ENCODE measurements around the gene PDCD6IP.

Gene PDCD6IP

GRCh38 chr3:33795856-33796536, 2.4 kb upstream of the PDCD6IP start:
- TF ChIP-seq CTCF (IDR thresholded peaks at IDR 0.05) = no peak
- TF ChIP-seq ZFX (IDR thresholded peaks at IDR 0.05; ENCODE audit: borderline replicate concordance) = no peak
- no peak overlapping the region for H3K27ac ChIP-seq

GRCh38 chr3:33798113-33798417, 365 bp upstream of the PDCD6IP start:
- TF ChIP-seq CTCF (IDR thresholded peaks at IDR 0.05) (no peak), ZFX (IDR thresholded peaks at IDR 0.05; ENCODE audit: borderline replicate concordance) (no peak)
- peak overlapping the region; percentile 90 for H3K27ac ChIP-seq

- TF ChIP-seq CTCF (IDR thresholded peaks at IDR 0.05) (no peak), ZFX (IDR thresholded peaks at IDR 0.05; ENCODE audit: borderline replicate concordance) (no peak)
- peak overlapping the region; percentile 90 for H3K27ac ChIP-seq
Measured at GRCh38 chr3:33799202-33799551, 747 bp downstream of the PDCD6IP start.

GRCh38 chr3:33803252-33803651, 4.8 kb downstream of the PDCD6IP start:
- no peak for TF ChIP-seq ZFX (IDR thresholded peaks at IDR 0.05; ENCODE audit: borderline replicate concordance)
- TF ChIP-seq CTCF (IDR thresholded peaks at IDR 0.05) = no peak
- 0 out of 2 replicates have a peak overlapping the region, but pooled peaks have one; percentile 31 for H3K27ac ChIP-seq

GRCh38 chr3:33803894-33804526, 5.6 kb downstream of the PDCD6IP start:
- H3K27ac ChIP-seq = no peak overlapping the region
- TF ChIP-seq CTCF (IDR thresholded peaks at IDR 0.05) = no peak
- no peak for TF ChIP-seq ZFX (IDR thresholded peaks at IDR 0.05; ENCODE audit: borderline replicate concordance)

GRCh38 chr3:33807191-33807590, 8.8 kb downstream of the PDCD6IP start:
- no peak for TF ChIP-seq ZFX (IDR thresholded peaks at IDR 0.05; ENCODE audit: borderline replicate concordance)
- TF ChIP-seq CTCF (IDR thresholded peaks at IDR 0.05) = no peak

GRCh38 chr3:33808559-33808958, 10.1 kb downstream of the PDCD6IP start:
- no peak for TF ChIP-seq ZFX (IDR thresholded peaks at IDR 0.05; ENCODE audit: borderline replicate concordance)
- TF ChIP-seq CTCF (IDR thresholded peaks at IDR 0.05) = no peak
- no peak overlapping the region for H3K27ac ChIP-seq

More at GRCh38 chr3:33807191-33807590, 8.8 kb downstream of the PDCD6IP start:
- 0 out of 2 replicates have a peak overlapping the region, but pooled peaks have one; percentile 8 for H3K27ac ChIP-seq
